ENCODE measurements around the gene C2orf15.

DNA sequence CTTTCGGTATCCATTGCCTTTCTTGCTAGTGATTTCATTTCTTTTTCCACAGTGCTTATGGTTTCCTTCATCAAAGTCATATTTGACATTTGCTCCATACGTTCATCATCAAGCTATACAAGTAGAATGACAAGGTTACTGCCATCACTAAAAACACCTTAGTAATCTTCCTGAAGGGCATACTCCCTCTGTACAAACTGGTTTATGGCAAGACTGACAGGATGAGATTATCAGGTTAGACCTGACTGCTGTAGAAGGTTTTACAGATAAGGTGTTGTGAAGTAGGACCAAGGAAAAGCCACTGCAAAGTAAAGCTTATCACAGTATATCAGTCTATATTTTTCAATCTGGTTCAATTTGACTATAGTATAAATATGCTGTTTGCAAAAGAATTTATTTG is 37.5 kb upstream of the C2orf15 start:
- TF ChIP-seq YY1 (IDR thresholded peaks at IDR 0.05; ENCODE audit: insufficient read depth, insufficient read length) (no peak), ZNF274 (IDR thresholded peaks at IDR 0.05; ENCODE audit: low read depth, low read length) (no peak), SUZ12 (IDR thresholded peaks at IDR 0.05; ENCODE audit: extremely low read depth, insufficient read depth, insufficient read length) (no peak)
